IPS-15b (cell line): Measurements from ENCODE around the gene ZNRF3.
"Not testable (repeated sequence)": the region's sequence is repeated elsewhere in the genome, so short reads cannot be mapped to it uniquely, and the experiment has no call there.

ENCODE experiments used
- H3K27me3 ChIP-seq: one replicate; pipeline ENCODE4 v1.6.1; 2013; ENCODE audit warnings: low read length; ENCODE audit not compliant: control insufficient read depth, insufficient read depth
- H3K36me3 ChIP-seq: one replicate; pipeline ENCODE4 v1.6.1; 2013; ENCODE audit warnings: low read length; ENCODE audit not compliant: control insufficient read depth, insufficient read depth
- H3K4me1 ChIP-seq: one replicate; pipeline ENCODE4 v1.6.1; 2013; ENCODE audit warnings: mild to moderate bottlenecking, low read length; ENCODE audit not compliant: control insufficient read depth, insufficient read depth
- H3K4me3 ChIP-seq: one replicate; pipeline ENCODE4 v1.5.1; 2013; ENCODE audit warnings: low read depth, low read length
- H3K9ac ChIP-seq: one replicate; pipeline ENCODE4 v1.6.1; 2013; ENCODE audit warnings: low read depth, mild to moderate bottlenecking, low read length
- H3K9me3 ChIP-seq: one replicate; pipeline ENCODE4 v1.6.1; 2013; ENCODE audit warnings: mild to moderate bottlenecking, low read length; ENCODE audit not compliant: control insufficient read depth, insufficient read depth

Gene ZNRF3

GRCh38 chr22:29028468-29028867 is 145.1 kb downstream of the ZNRF3 start:
- no peak overlapping the region for H3K9ac ChIP-seq
- no peaks in the 10 kb centered on the region for H3K27me3 ChIP-seq
- no peak overlapping the region for H3K4me3 ChIP-seq
- peaks cover 16% of the 10 kb centered on the region for H3K4me1 ChIP-seq
- no peaks in the 10 kb centered on the region for H3K9me3 ChIP-seq
- no peaks in the 10 kb centered on the region for H3K36me3 ChIP-seq

GRCh38 chr22:29029202-29030000 is 146.0 kb downstream of the ZNRF3 start:
- peak overlapping the region; percentile 59 for H3K4me3 ChIP-seq

GRCh38 chr22:29030016-29030617 is 146.7 kb downstream of the ZNRF3 start:
- Histone ChIP-seq H3K4me1 (peaks cover 16% of the 10 kb centered on the region), H3K9ac (peak overlapping the region; percentile 39), H3K4me3 (peak overlapping the region; percentile 59), H3K36me3 (no peaks in the 10 kb centered on the region), H3K27me3 (no peaks in the 10 kb centered on the region), H3K9me3 (no peaks in the 10 kb centered on the region)

More at GRCh38 chr22:29029202-29030000, 146.0 kb downstream of the ZNRF3 start:
- Histone ChIP-seq H3K27me3 (no peaks in the 10 kb centered on the region), H3K9ac (peak overlapping the region; percentile 39), H3K36me3 (no peaks in the 10 kb centered on the region), H3K9me3 (no peaks in the 10 kb centered on the region), H3K4me1 (peaks cover 16% of the 10 kb centered on the region)

GRCh38 chr22:29030618-29031226 is 147.3 kb downstream of the ZNRF3 start:
- Histone ChIP-seq H3K4me3 (peak overlapping the region; percentile 59), H3K36me3 (no peaks in the 10 kb centered on the region), H3K27me3 (no peaks in the 10 kb centered on the region), H3K4me1 (peaks cover 16% of the 10 kb centered on the region), H3K9me3 (no peaks in the 10 kb centered on the region), H3K9ac (no peak overlapping the region)

GRCh38 chr22:29031227-29032011 is 148.0 kb downstream of the ZNRF3 start:
- H3K9me3 ChIP-seq = no peaks in the 10 kb centered on the region
- H3K4me3 ChIP-seq = no peak overlapping the region
- H3K4me1 ChIP-seq = peaks cover 16% of the 10 kb centered on the region
- no peaks in the 10 kb centered on the region for H3K27me3 ChIP-seq
- H3K9ac ChIP-seq = no peak overlapping the region
- no peaks in the 10 kb centered on the region for H3K36me3 ChIP-seq

GRCh38 chr22:29032014-29032475 is 148.7 kb downstream of the ZNRF3 start:
- no peaks in the 10 kb centered on the region for H3K27me3 ChIP-seq
- H3K9me3 ChIP-seq = no peaks in the 10 kb centered on the region
- H3K9ac ChIP-seq = no peak overlapping the region
- H3K4me1 ChIP-seq = peaks cover 16% of the 10 kb centered on the region
- no peak overlapping the region for H3K4me3 ChIP-seq
- H3K36me3 ChIP-seq = no peaks in the 10 kb centered on the region

GRCh38 chr22:29032584-29032983 is 149.2 kb downstream of the ZNRF3 start:
- Histone ChIP-seq H3K27me3 (no peaks in the 10 kb centered on the region), H3K9me3 (no peaks in the 10 kb centered on the region), H3K9ac (no peak overlapping the region), H3K4me3 (no peak overlapping the region), H3K4me1 (peaks cover 16% of the 10 kb centered on the region), H3K36me3 (no peaks in the 10 kb centered on the region)

- peaks cover 4% of the 10 kb centered on the region for H3K4me1 ChIP-seq
- H3K27me3 ChIP-seq = no peaks in the 10 kb centered on the region
- no peak overlapping the region for H3K9ac ChIP-seq
Observed at GRCh38 chr22:29037340-29037932, 154.1 kb downstream of the ZNRF3 start.

GRCh38 chr22:29039148-29039547 is 155.8 kb downstream of the ZNRF3 start:
- Histone ChIP-seq H3K36me3 (no peaks in the 10 kb centered on the region), H3K9me3 (no peaks in the 10 kb centered on the region), H3K4me1 (peaks cover 3% of the 10 kb centered on the region), H3K4me3 (no peak overlapping the region), H3K27me3 (no peaks in the 10 kb centered on the region), H3K9ac (no peak overlapping the region)

More at GRCh38 chr22:29037340-29037932, 154.1 kb downstream of the ZNRF3 start:
- no peaks in the 10 kb centered on the region for H3K36me3 ChIP-seq
- no peak overlapping the region for H3K4me3 ChIP-seq
- H3K9me3 ChIP-seq = no peaks in the 10 kb centered on the region

- H3K27me3 ChIP-seq, H3K9me3 ChIP-seq, H3K4me1 ChIP-seq, H3K36me3 ChIP-seq, H3K4me3 ChIP-seq, H3K9ac ChIP-seq: not testable (repeated sequence)
Observed at GRCh38 chr22:29039684-29040083, 156.3 kb downstream of the ZNRF3 start.
